ENCODE results near the gene TRIM17.

The TRIM17 gene

GRCh38 chr1:228364706-228365213, 51.9 kb downstream of the TRIM17 start:
- no peak overlapping the region for H3K27ac ChIP-seq (ENCODE audit: low read length)
- no peak overlapping the region for H3K9ac ChIP-seq (ENCODE audit: low read length in 2 of 2)
- no peaks in the 10 kb centered on the region for H3K4me1 ChIP-seq (ENCODE audit: control insufficient read depth, insufficient read depth, low read length)
- peaks cover 6 to 18% of the 10 kb centered on the region in 2 donors for H3K27me3 ChIP-seq (ENCODE audit: control insufficient read depth in 1 of 2, insufficient read depth in 2 of 2, low read length in 2 of 2)
- H3K36me3 ChIP-seq (ENCODE audit: control insufficient read depth in 2 of 2, insufficient read depth in 2 of 2, low read length in 2 of 2) = no peaks in the 10 kb centered on the region
- no peaks in the 10 kb centered on the region for H3K9me3 ChIP-seq (ENCODE audit: control insufficient read depth in 2 of 2, low read length in 2 of 2)
- no peak overlapping the region for H3K4me3 ChIP-seq (ENCODE audit: low read length in 2 of 2)

GRCh38 chr1:228364068-228364705, 52.5 kb downstream of the TRIM17 start:
- H3K9me3 ChIP-seq (ENCODE audit: control insufficient read depth in 2 of 2, low read length in 2 of 2) = no peaks in the 10 kb centered on the region
- H3K4me1 ChIP-seq (ENCODE audit: control insufficient read depth, insufficient read depth, low read length) = no peaks in the 10 kb centered on the region
- no peak overlapping the region for H3K27ac ChIP-seq (ENCODE audit: low read length)
- H3K36me3 ChIP-seq (ENCODE audit: control insufficient read depth in 2 of 2, insufficient read depth in 2 of 2, low read length in 2 of 2) = no peaks in the 10 kb centered on the region
- H3K4me3 ChIP-seq (ENCODE audit: low read length in 2 of 2) = no peak overlapping the region
- H3K9ac ChIP-seq (ENCODE audit: low read length in 2 of 2) = no peak overlapping the region
- H3K27me3 ChIP-seq (ENCODE audit: control insufficient read depth in 1 of 2, insufficient read depth in 2 of 2, low read length in 2 of 2) = peaks cover 6 to 18% of the 10 kb centered on the region in 2 donors

GRCh38 chr1:228363686-228364067, 53.0 kb downstream of the TRIM17 start:
- H3K27me3 ChIP-seq (ENCODE audit: control insufficient read depth in 1 of 2, insufficient read depth in 2 of 2, low read length in 2 of 2) = peaks cover 4 to 15% of the 10 kb centered on the region in 2 donors
- H3K27ac ChIP-seq (ENCODE audit: low read length) = no peak overlapping the region
- no peak overlapping the region for H3K4me3 ChIP-seq (ENCODE audit: low read length in 2 of 2)
- no peaks in the 10 kb centered on the region for H3K4me1 ChIP-seq (ENCODE audit: control insufficient read depth, insufficient read depth, low read length)
- H3K36me3 ChIP-seq (ENCODE audit: control insufficient read depth in 2 of 2, insufficient read depth in 2 of 2, low read length in 2 of 2) = no peaks in the 10 kb centered on the region
- H3K9me3 ChIP-seq (ENCODE audit: control insufficient read depth in 2 of 2, low read length in 2 of 2) = peaks cover 0 to 2% of the 10 kb centered on the region in 2 donors
- no peak overlapping the region for H3K9ac ChIP-seq (ENCODE audit: low read length in 2 of 2)

GRCh38 chr1:228362884-228363450, 53.7 kb downstream of the TRIM17 start:
- peaks cover 3 to 11% of the 10 kb centered on the region in 2 donors for H3K27me3 ChIP-seq (ENCODE audit: control insufficient read depth in 1 of 2, insufficient read depth in 2 of 2, low read length in 2 of 2)
- H3K4me3 ChIP-seq (ENCODE audit: low read length in 2 of 2) = no peak overlapping the region
- no peak overlapping the region for H3K27ac ChIP-seq (ENCODE audit: low read length)
- H3K9ac ChIP-seq (ENCODE audit: low read length in 2 of 2) = no peak overlapping the region
- H3K4me1 ChIP-seq (ENCODE audit: control insufficient read depth, insufficient read depth, low read length) = no peaks in the 10 kb centered on the region
- H3K9me3 ChIP-seq (ENCODE audit: control insufficient read depth in 2 of 2, low read length in 2 of 2) = peaks cover 0 to 5% of the 10 kb centered on the region in 2 donors
- H3K36me3 ChIP-seq (ENCODE audit: control insufficient read depth in 2 of 2, insufficient read depth in 2 of 2, low read length in 2 of 2) = no peaks in the 10 kb centered on the region

- H3K9ac ChIP-seq (ENCODE audit: low read length in 2 of 2) = no peak overlapping the region
- H3K4me3 ChIP-seq (ENCODE audit: low read length in 2 of 2) = no peak overlapping the region
- peaks cover 3 to 11% of the 10 kb centered on the region in 2 donors for H3K27me3 ChIP-seq (ENCODE audit: control insufficient read depth in 1 of 2, insufficient read depth in 2 of 2, low read length in 2 of 2)
- H3K27ac ChIP-seq (ENCODE audit: low read length) = no peak overlapping the region
- no peaks in the 10 kb centered on the region for H3K4me1 ChIP-seq (ENCODE audit: control insufficient read depth, insufficient read depth, low read length)
- H3K36me3 ChIP-seq (ENCODE audit: control insufficient read depth in 2 of 2, insufficient read depth in 2 of 2, low read length in 2 of 2) = no peaks in the 10 kb centered on the region
- peaks cover 0 to 5% of the 10 kb centered on the region in 2 donors for H3K9me3 ChIP-seq (ENCODE audit: control insufficient read depth in 2 of 2, low read length in 2 of 2)
Measured at GRCh38 chr1:228362141-228362883, 54.3 kb downstream of the TRIM17 start.

- H3K4me1 ChIP-seq (ENCODE audit: control insufficient read depth, insufficient read depth, low read length) = no peaks in the 10 kb centered on the region
- peaks cover 0 to 6% of the 10 kb centered on the region in 2 donors for H3K27me3 ChIP-seq (ENCODE audit: control insufficient read depth in 1 of 2, insufficient read depth in 2 of 2, low read length in 2 of 2)
- no peak overlapping the region for H3K9ac ChIP-seq (ENCODE audit: low read length in 2 of 2)
- peaks cover 0 to 5% of the 10 kb centered on the region in 2 donors for H3K9me3 ChIP-seq (ENCODE audit: control insufficient read depth in 2 of 2, low read length in 2 of 2)
- no peaks in the 10 kb centered on the region for H3K36me3 ChIP-seq (ENCODE audit: control insufficient read depth in 2 of 2, insufficient read depth in 2 of 2, low read length in 2 of 2)
- H3K4me3 ChIP-seq (ENCODE audit: low read length in 2 of 2) = no peak overlapping the region
- no peak overlapping the region for H3K27ac ChIP-seq (ENCODE audit: low read length)
Measured at GRCh38 chr1:228361314-228362140, 55.1 kb downstream of the TRIM17 start.

GRCh38 chr1:228360533-228361313, 55.9 kb downstream of the TRIM17 start:
- H3K36me3 ChIP-seq (ENCODE audit: control insufficient read depth in 2 of 2, insufficient read depth in 2 of 2, low read length in 2 of 2) = no peaks in the 10 kb centered on the region
- no peak overlapping the region for H3K27ac ChIP-seq (ENCODE audit: low read length)
- no peaks in the 10 kb centered on the region for H3K4me1 ChIP-seq (ENCODE audit: control insufficient read depth, insufficient read depth, low read length)
- peaks cover 0 to 6% of the 10 kb centered on the region in 2 donors for H3K27me3 ChIP-seq (ENCODE audit: control insufficient read depth in 1 of 2, insufficient read depth in 2 of 2, low read length in 2 of 2)
- H3K4me3 ChIP-seq (ENCODE audit: low read length in 2 of 2) = no peak overlapping the region
- peaks cover 0 to 5% of the 10 kb centered on the region in 2 donors for H3K9me3 ChIP-seq (ENCODE audit: control insufficient read depth in 2 of 2, low read length in 2 of 2)
- H3K9ac ChIP-seq (ENCODE audit: low read length in 2 of 2) = no peak overlapping the region

- no peaks in the 10 kb centered on the region for H3K4me1 ChIP-seq (ENCODE audit: control insufficient read depth, insufficient read depth, low read length)
- no peak overlapping the region for H3K9ac ChIP-seq (ENCODE audit: low read length in 2 of 2)
- H3K9me3 ChIP-seq (ENCODE audit: control insufficient read depth in 2 of 2, low read length in 2 of 2) = peaks cover 0 to 5% of the 10 kb centered on the region in 2 donors
- H3K27ac ChIP-seq (ENCODE audit: low read length) = no peak overlapping the region
- peaks cover 0 to 3% of the 10 kb centered on the region in 2 donors for H3K27me3 ChIP-seq (ENCODE audit: control insufficient read depth in 1 of 2, insufficient read depth in 2 of 2, low read length in 2 of 2)
- no peak overlapping the region for H3K4me3 ChIP-seq (ENCODE audit: low read length in 2 of 2)
- no peaks in the 10 kb centered on the region for H3K36me3 ChIP-seq (ENCODE audit: control insufficient read depth in 2 of 2, insufficient read depth in 2 of 2, low read length in 2 of 2)
Measured at GRCh38 chr1:228359613-228360532, 56.8 kb downstream of the TRIM17 start.
